Measurements from ENCODE around the gene ZNF157. TPM values are rescaled to one million over a fixed set of nuclear protein-coding genes. Genes with fewer than 3 reads are reported as not detected.

ZNF157 gene
- total RNA-seq = not detected in 2 replicates

DNA sequence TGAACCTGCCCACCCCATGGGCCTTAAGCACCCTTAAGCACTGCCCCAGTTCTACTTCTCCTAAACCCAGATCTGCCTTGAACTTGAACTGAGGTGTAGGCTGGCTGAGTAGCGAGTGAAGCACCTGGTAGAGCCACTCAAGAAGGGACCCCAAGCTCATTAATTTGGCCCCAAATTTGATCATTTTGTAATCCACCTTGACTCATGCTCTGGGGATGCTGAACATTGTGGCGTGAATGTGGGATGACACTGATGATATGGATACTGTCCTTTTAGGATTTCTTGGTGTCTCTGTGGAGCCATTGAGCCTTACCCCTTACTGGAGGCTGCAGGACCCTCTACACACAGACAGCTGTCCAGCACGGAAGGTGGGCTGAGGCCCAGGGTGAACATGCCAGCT lies at the start of gene ZNF157:
Gene ZNF157 (plus strand): TSS at position 301 of the 400 bp plus-strand sequence. CDS start 91 bp downstream, at position 392.

Other genes with a start within 250 kb of the ZNF157 start
- gene NDUFB11, start 225.9 kb upstream of the ZNF157 start, total RNA-seq = 83.6 and 95.2 TPM in 2 replicates
- 30.3 and 39.0 TPM in 2 replicates for gene RBM10, start 225.4 kb upstream of the ZNF157 start, total RNA-seq
- 98.6 and 103 TPM in 2 replicates for gene UBA1, start 176.7 kb upstream of the ZNF157 start, total RNA-seq
- 63.8 and 86.1 TPM in 2 replicates for gene CDK16, start 151.9 kb upstream of the ZNF157 start, total RNA-seq
- gene USP11, start 137.6 kb upstream of the ZNF157 start, total RNA-seq = 20.4 and 30.3 TPM in 2 replicates
- 2.6 and 4.6 TPM in 2 replicates for gene ZNF41, start 112.6 kb downstream of the ZNF157 start, total RNA-seq
- gene ARAF, start 190.6 kb downstream of the ZNF157 start, total RNA-seq = 26.7 and 42.5 TPM in 2 replicates
- gene TIMP1, start 211.9 kb downstream of the ZNF157 start, total RNA-seq = 611 and 1,853 TPM in 2 replicates
- 0.34 and 1.2 TPM in 2 replicates for gene SYN1, start 249.3 kb downstream of the ZNF157 start, total RNA-seq